GM19238 (cell line): Measurements from ENCODE around the gene RNF152.

Experiments
- DNase-seq: peaks from one replicate; pipeline ENCODE4 v3.0.0; 2011; ENCODE audit warnings: low spot score; ENCODE audit not compliant: insufficient read length

The RNF152 gene

DNA sequence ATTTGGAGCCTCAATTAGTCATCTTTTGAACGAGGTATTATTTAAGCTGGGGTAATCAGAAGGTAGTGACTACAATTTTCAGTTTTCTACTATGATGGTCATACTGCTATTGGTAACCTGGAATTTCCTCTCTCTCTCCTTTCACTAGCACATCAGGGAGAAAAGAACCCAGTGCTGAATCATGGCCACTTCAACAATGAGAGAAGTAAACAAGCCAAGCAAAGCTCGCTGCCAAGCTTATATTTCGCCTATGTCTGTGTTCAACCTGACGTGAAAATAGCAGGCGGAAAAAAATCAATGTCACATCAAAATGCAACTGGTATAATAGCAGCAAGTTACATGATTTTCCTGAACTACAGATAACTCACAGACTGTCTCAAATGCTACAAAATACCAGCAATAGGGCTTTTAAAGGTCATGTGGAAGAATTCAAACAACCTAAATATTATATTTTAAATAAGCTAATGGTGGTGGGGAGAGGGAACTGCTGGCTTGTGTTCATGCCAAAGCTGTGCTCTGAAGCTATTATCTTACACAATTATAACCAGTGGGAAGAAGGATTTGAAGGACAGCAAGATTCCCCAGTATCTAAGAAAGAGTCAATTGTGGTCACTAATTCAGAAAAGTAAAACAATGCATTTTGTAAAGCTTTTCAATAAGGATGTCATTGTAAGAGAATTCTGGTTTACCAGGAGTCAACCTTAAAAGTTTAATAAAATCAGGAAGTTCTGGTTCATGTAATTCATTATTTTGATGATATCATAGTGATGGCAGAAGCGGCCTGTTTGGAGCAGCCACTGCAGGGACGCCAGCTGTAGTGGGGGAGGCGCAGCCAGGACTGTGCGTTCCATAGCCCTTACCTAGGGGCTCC lies 38.0 kb downstream of the RNF152 start:
- DNase-seq: no peak

- no peak for DNase-seq
Observed at GRCh38 chr18:61853855-61854254, 39.0 kb downstream of the RNF152 start.

DNA sequence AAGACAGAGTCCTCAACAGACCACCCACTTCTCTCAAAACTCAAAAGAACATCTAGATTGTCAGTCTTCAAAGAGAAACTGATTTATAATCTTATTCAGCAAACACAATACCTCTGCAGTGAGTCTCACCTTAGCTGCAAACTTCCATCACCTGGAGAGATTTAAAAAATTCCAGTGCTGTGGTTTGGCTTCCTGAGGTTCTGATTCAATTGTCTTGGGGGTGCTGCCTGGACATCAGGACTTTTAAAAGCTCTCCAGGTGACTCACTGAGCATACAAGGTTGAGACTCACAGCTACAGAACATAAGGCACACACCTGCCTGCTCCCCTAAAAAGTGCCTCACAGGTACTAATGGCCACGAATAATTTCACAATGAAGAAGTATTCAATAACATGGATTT lies 40.3 kb downstream of the RNF152 start:
- no peak for DNase-seq

GRCh38 chr18:61851940-61852451 lies 40.8 kb downstream of the RNF152 start:
- no peak for DNase-seq

DNA sequence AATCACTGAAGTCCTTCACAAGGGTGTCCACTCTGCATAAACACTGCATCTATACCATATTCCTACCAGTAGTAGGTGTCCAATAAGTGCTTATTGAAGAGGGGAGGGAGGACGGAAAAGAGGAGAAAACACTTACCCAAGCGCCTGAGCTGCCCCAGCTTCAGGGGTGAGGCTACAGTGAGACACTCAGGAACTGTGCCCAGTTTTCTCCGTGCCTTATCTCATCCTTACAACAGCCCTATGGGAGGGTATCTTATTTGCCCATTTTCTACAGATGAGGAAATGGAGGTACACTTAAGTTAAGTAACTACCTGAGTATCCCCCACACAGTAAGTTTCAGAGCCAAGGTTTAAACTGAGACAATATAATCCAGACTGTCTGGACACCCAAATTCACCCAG lies 41.5 kb downstream of the RNF152 start:
- no peak for DNase-seq

GRCh38 chr18:61850756-61851155 lies 42.1 kb downstream of the RNF152 start:
- DNase-seq: no peak

DNA sequence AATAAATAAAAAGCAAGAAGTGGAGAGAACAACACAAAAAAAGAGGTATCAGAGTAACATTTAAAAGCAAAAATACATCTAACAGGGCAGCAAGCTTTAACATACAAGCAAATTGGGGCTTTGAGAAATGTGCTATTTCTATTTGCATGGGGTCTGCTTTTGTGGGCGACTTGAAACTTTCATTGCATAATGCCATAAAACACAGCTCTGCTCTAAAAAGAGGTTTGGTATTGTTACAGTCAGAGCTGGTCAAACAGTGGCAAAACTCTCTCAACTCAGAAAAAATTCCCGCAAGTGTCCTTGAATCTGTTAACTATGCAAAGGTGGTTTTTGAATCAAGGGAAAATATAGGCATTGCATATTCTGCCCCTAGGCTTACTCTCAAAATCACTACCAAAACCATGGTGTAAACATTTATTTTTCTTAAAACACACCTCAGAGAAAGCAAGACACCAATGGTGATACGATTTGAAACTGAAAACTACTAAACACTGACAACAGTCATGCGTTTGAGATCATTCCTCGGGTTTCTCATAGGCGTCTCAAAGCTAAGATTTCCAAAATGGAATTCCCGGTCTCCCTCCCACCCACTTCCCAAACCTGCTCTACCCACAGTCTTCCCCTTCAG lies 45.5 kb downstream of the RNF152 start:
- DNase-seq: no peak

DNA sequence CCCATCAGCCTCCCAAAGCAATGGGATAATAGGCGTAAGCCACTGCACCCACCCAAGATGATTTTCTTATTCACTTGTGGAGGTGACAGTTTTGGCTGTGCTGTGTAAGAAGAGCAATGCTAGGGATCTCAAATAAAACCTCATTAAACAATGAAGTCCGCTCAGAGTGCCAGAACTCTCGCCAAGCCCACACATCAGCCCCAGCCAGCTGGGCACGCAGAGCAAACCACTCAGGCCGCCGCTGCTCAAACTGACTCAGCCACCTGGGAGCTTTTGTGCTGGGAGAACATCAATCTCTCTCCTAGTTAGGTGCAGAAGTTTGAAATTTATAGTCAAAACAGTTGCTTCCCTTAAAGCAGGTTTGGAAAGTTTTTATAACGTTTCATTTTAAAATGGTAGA lies 47.6 kb downstream of the RNF152 start:
- DNase-seq: no peak

DNA sequence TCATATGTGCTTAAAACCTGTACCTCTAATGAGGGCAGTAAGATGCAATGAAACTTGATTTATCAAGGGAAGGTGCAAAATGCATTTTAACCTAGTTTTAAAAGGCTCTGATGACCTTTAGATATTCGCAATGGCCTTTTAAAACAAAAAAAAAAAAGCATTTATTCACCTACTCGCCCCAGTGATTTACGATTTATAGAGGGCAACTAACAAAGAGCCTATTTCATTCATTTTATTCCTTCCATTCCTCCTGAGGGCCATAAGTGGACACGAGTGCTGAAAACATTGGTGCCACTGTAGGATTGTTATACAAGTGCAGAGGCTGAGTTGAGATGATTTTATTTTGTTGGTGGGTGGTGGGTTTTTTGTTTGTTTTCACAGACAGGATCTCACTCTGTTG lies 48.1 kb downstream of the RNF152 start:
- no peak for DNase-seq

GRCh38 chr18:61842146-61842545 lies 50.7 kb downstream of the RNF152 start:
- no peak for DNase-seq

- DNase-seq: no peak
Observed at GRCh38 chr18:61841706-61842105, 51.1 kb downstream of the RNF152 start.

DNA sequence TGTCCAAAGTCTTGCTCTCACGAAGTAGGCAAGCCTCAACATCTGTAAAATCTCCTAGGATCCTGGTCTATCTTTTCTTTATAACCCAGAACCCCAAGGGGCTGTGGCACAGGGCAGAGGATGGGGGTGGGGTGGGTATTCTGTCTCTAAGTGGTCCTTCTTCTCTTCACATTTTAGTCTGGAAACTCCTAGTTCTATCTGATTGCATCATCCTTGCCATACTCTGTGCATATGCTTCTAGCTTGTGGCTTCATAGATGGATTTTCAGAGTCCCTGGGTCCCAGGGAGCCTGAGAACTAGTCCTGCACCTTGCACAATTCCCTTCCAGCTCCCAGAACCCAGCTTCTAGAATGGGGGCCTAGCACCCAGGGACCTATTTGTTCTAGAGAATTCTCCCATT lies 52.5 kb downstream of the RNF152 start:
- no peak for DNase-seq

- DNase-seq: no peak
Observed at GRCh38 chr18:61838521-61838920, 54.3 kb downstream of the RNF152 start.

- DNase-seq: no peak
Observed at GRCh38 chr18:61833978-61834377, 58.8 kb downstream of the RNF152 start.

- no peak for DNase-seq
Observed at GRCh38 chr18:61833387-61833786, 59.4 kb downstream of the RNF152 start.

DNA sequence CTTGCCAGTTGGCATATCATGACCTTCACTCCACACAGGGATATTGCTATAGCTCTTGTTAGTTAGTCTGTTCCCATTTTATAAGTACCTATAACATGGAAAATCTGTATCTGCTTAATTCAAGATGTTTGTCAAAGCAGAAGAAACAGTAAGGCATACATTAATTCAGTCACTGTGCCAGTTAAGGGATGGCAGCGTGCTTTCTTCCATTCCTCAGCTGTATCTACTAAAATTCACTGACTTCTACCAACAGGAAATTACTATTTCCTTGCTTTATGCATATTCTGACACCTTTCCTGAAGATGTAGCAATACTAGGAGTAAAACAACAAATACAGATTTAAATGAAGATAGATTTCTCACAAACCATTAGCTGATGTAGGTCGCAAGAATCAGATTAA lies 59.9 kb downstream of the RNF152 start:
- no peak for DNase-seq

GRCh38 chr18:61831071-61831470 lies 61.7 kb downstream of the RNF152 start:
- DNase-seq: no peak

GRCh38 chr18:61829108-61829507 lies 63.7 kb downstream of the RNF152 start:
- DNase-seq: no peak

DNA sequence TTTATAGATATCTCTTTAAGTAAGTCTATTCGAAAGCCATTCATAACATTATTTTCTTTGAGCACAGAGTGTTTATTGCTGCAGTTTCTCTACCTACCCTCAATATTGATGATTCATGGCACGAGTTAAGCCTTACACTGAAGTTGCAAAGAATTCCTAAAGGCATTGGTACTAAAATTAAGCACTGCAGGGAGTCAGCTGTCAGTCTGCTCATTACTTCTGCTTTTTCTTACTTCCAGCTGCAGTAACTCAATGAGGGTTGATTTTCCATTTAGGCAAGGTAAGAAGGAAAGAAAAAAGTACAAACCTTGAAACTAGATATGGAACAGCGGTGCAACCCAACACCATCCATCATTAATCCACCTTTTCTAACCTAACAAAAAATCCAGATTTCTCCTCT lies 65.2 kb downstream of the RNF152 start:
- DNase-seq: no peak

DNA sequence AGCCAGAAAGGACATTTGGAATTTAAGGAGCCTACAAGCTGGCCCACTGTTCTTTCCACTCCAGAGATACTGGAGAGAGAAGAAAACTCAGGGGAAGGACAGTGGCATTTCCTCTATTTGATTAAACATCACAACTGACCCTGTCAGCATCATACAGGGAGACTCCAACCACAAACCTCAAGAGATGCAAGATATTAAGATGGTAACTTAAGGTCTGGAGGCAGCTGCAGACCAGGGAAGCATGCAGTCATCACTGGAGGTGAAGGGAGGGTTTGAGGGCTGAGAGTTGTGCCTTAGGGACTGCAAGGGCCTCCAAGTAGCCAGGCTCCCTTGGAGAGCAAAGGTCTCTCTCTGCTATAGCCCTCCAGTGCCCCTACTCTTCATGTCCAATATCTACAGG lies 67.4 kb downstream of the RNF152 start:
- DNase-seq: no peak

DNA sequence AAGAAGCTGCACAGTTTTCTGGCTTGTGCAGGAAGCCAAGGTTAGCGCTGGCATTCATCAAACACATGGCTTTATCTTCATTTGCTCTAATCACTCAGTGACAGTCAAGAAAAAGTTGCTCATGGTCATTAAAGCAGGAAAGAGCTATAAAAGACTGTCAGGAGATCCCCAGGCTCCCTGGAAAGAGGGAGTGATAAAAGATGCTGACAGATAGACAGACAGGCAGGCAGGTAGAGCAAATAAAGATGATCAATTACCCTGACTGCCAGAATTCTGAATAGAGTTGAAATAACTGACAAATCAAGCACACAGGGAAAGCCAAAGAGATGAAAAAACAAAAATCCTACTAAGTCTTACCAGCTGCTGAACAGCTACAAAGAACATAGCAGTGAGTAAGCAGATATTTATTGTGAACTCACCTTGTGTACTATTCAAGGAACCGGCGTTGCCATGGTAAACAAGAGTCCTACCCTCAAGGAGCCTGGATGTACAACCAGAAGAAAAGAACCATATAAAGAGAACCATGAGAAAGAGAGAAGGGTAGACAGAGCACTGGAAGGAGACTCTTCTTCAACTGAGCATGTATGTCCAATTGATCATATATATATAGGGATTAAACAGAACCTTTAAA lies 68.0 kb downstream of the RNF152 start:
- DNase-seq: no peak

- DNase-seq: no peak
Observed at GRCh38 chr18:61823595-61823994, 69.2 kb downstream of the RNF152 start.
